Keratinocyte (primary cell): ENCODE measurements around the gene BTG2. TPM values are rescaled to one million over a fixed set of nuclear protein-coding genes. Genes with fewer than 3 reads are reported as not detected.

Source experiments
- DNase-seq: peaks from one replicate; pipeline ENCODE4 v3.0.0-alpha.2; 2011; ENCODE audit warnings: low read depth, missing footprints, low spot score
- FAIRE-seq: peaks from 2 replicates; lab custom pipeline; 2011; peaks lifted over from hg19 to GRCh38; lab: Jason Lieb, UNC
- H2AFZ ChIP-seq: 2 replicates; pipeline ENCODE4 v1.6.0; 2012; ENCODE audit warnings: low read length, control low read depth, inconsistent platforms; ENCODE audit not compliant: control insufficient read depth
- H3K27ac ChIP-seq: 2 replicates; pipeline ENCODE4 v1.5.1; 2011; ENCODE audit warnings: low read length; ENCODE audit not compliant: control insufficient read depth, insufficient read depth
- H3K27me3 ChIP-seq: 3 replicates; pipeline ENCODE4 v1.6.0; 2011; ENCODE audit warnings: low read length; ENCODE audit not compliant: control insufficient read depth, insufficient read depth; ENCODE audit errors: extremely low read depth
- H3K36me3 ChIP-seq, 2 experiments: 2 replicates in 1 of 2; 3 replicates in 1 of 2; pipeline ENCODE4 v1.5.1; 2011; ENCODE audit warnings: low read length in 2 of 2, mild to moderate bottlenecking in 1 of 2; ENCODE audit not compliant: control insufficient read depth in 2 of 2, insufficient read depth in 2 of 2; ENCODE audit errors: extremely low read depth in 1 of 2
- H3K4me1 ChIP-seq: 3 replicates; pipeline ENCODE4 v1.5.1; 2011; ENCODE audit warnings: low read length; ENCODE audit not compliant: control insufficient read depth, insufficient read depth; ENCODE audit errors: extremely low read depth
- H3K4me2 ChIP-seq: 3 replicates; pipeline ENCODE4 v1.6.0; 2011; ENCODE audit warnings: low read depth, low read length; ENCODE audit not compliant: control insufficient read depth, insufficient read depth; ENCODE audit errors: extremely low read depth
- H3K4me3 ChIP-seq, 3 experiments: fragments of 200-600 bp in 1 of 3; sonication (generic) in 1 of 3; 2 replicates in 2 of 3; 3 replicates in 1 of 3; pipeline ENCODE4 v1.5.1; 2011 to 2016; ENCODE audit warnings: low read length in 3 of 3, mild to moderate bottlenecking in 3 of 3, control low read depth in 2 of 3, inconsistent platforms in 1 of 3, low read depth in 1 of 3, mixed read lengths in 1 of 3, mixed run types in 1 of 3, moderate library complexity in 1 of 3; ENCODE audit not compliant: control insufficient read depth in 2 of 3, insufficient read depth in 2 of 3; ENCODE audit errors: extremely low read depth in 1 of 3
- H3K79me2 ChIP-seq: 2 replicates; pipeline ENCODE4 v1.6.0; 2012; ENCODE audit warnings: low read length; ENCODE audit not compliant: control insufficient read depth, insufficient read depth
- H3K9ac ChIP-seq: 3 replicates; pipeline ENCODE4 v1.6.0; 2011; ENCODE audit warnings: low read length; ENCODE audit not compliant: control insufficient read depth, insufficient read depth; ENCODE audit errors: extremely low read depth
- H3K9me1 ChIP-seq: 3 replicates; pipeline ENCODE4 v1.6.0; 2011; ENCODE audit warnings: low read length; ENCODE audit not compliant: control insufficient read depth, insufficient read depth; ENCODE audit errors: extremely low read depth
- H3K9me3 ChIP-seq: 2 replicates; pipeline ENCODE4 v1.5.1; 2012; ENCODE audit warnings: low read depth, low read length; ENCODE audit not compliant: control insufficient read depth
- H4K20me1 ChIP-seq: 3 replicates; pipeline ENCODE4 v1.6.0; 2011; ENCODE audit warnings: low read length; ENCODE audit not compliant: control insufficient read depth, insufficient read depth; ENCODE audit errors: extremely low read depth
- EZH2 ChIP-seq: IDR thresholded peaks from one replicate; pipeline ENCODE4 v1.6.1; 2012; ENCODE audit warnings: inconsistent platforms, mild to moderate bottlenecking, low read length, moderate library complexity
- dilution Hi-C: fragments of 300-500 bp; cut with MboI; formaldehyde crosslinking; loops from one replicate; pipeline ENCODE4 v1.7.0; 2020; ENCODE audit warnings: low sequenced_read_pairs; ENCODE audit not compliant: extremely low pct_ligation_motif_present
- polyA plus RNA-seq, 5 experiments: library from polyadenylated mRNA; depleted of rRNA in 3 of 5; stranded (reverse) in 3 of 5; stranded (forward) in 1 of 5; unstranded in 1 of 5; fragments of >200 nt; gene quantifications; 1 replicate in 1 of 5; 2 replicates in 3 of 5; 3 replicates in 1 of 5; pipeline versions ENCODE4 v1.2.1 to v1.2.3, GENCODE V29; 2011 to 2012; ENCODE audit warnings: missing spikeins in 2 of 5, low read depth in 1 of 5, low replicate concordance in 1 of 5
- TF ChIP-seq, protein P1 (sequence below), 3 experiments: IDR thresholded peaks in 1 of 3; conservative IDR thresholded peaks in 1 of 3; optimal IDR thresholded peaks in 1 of 3; 2 replicates in 2 of 3; 3 replicates in 1 of 3; pipeline versions ENCODE3 to v1.5.1; 2011; ENCODE audit warnings: low read length in 3 of 3, mild to moderate bottlenecking in 3 of 3, moderate library complexity in 2 of 3, control low read depth in 1 of 3, inconsistent platforms in 1 of 3; ENCODE audit not compliant: insufficient read depth in 2 of 3; ENCODE audit errors: extremely low read depth in 1 of 3

The BTG2 gene
- polyA plus RNA-seq, 1 donor (not counting 4 experiments of a cell fraction or from before 2014, with no cell fraction given): 117 TPM

DNA sequence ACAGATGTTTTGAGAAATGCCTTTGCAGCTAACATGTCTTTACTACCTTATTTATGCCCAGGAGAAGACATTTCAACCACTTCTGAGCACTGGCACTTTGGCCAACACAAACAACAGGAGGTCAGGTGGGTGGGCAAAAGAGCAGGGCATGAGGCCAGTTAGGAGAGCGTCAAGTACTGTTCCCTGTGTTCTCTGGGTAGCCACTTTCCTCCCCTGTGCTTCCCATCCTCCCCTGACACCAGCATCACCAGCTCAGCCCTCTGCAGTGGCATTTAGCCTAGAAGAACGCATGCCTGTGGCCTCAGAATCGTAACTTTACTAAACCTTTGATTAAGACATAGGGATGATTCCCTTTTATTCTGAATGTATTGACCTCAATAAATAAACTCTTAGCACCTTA, 18.3 kb downstream of the BTG2 start:
- Histone ChIP-seq H3K4me1 (peaks cover 25% of the 10 kb centered on the region), H3K9me1 (no peaks in the 10 kb centered on the region), H3K27me3 (peaks cover 3% of the 10 kb centered on the region), H3K79me2 (no peaks in the 10 kb centered on the region), H3K36me3 (no peaks in the 10 kb centered on the region), H4K20me1 (no peaks in the 10 kb centered on the region), H2AFZ (no peak overlapping the region), H3K4me2 (no peak overlapping the region), H3K9me3 (no peaks in the 10 kb centered on the region), H3K27ac (no peak overlapping the region), H3K4me3 (no peak overlapping the region), H3K9ac (no peak overlapping the region)
- dilution Hi-C loops: no loop called here
- DNase-seq (no peak), FAIRE-seq (no peak)
- TF ChIP-seq EZH2: no peak
- TF ChIP-seq, protein P1, sequence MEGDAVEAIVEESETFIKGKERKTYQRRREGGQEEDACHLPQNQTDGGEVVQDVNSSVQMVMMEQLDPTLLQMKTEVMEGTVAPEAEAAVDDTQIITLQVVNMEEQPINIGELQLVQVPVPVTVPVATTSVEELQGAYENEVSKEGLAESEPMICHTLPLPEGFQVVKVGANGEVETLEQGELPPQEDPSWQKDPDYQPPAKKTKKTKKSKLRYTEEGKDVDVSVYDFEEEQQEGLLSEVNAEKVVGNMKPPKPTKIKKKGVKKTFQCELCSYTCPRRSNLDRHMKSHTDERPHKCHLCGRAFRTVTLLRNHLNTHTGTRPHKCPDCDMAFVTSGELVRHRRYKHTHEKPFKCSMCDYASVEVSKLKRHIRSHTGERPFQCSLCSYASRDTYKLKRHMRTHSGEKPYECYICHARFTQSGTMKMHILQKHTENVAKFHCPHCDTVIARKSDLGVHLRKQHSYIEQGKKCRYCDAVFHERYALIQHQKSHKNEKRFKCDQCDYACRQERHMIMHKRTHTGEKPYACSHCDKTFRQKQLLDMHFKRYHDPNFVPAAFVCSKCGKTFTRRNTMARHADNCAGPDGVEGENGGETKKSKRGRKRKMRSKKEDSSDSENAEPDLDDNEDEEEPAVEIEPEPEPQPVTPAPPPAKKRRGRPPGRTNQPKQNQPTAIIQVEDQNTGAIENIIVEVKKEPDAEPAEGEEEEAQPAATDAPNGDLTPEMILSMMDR (optimal IDR thresholded peaks at IDR 0.05 in 1 of 3, IDR thresholded peaks at IDR 0.05 in 1 of 3, conservative IDR thresholded peaks at IDR 0.05 in 1 of 3; ENCODE audit: extremely low read depth in 1 of 3, insufficient read depth in 2 of 3, low read length in 3 of 3): no peak

DNA sequence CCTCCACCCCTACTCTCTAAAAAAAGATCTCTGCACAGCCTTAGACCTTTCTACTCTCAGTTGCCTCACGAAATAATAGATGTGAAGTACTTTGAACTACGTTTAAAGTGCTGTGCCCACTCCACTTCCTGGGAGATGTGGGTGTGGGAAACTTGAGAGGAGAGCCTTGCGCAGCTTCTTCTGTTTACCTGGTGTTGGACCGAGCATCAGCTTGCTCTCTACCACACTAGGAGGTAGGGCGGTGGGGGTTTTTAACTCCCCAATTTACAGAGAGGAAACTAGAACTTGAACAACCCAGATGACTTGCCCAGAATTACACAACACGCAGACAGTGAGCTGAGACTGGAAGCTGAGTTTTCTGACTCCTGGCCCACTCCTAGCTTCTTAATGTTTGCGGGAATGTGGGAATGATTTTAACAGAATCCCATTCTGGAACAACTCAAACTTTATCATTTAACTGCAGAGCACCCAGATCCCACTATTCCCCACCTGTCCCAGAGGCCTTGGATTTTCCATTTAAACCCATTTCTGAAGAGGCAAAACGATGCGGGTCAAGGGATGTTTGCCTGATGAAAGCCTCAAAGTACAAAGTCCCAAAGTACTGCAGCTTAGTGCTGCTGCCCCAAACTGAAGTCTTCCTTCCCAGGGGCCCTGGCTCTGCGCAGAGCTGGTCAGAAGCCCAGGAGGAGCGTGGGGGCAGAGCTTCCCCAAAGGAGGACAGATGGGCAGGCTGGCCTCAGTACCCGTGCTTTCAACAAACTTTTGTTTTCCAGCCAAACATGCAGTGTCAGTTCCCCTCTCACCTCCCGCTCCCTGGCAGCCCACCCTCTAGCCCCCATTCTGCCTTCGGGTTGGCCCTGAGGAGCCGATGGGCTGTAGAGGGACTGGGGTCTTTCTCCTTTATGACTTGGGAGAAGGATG, 19.0 kb downstream of the BTG2 start:
- Histone ChIP-seq H4K20me1 (no peaks in the 10 kb centered on the region), H3K4me3 (no peak overlapping the region), H3K79me2 (no peaks in the 10 kb centered on the region), H3K36me3 (no peaks in the 10 kb centered on the region), H3K9me1 (no peaks in the 10 kb centered on the region), H3K9me3 (no peaks in the 10 kb centered on the region), H2AFZ (no peak overlapping the region), H3K4me2 (no peak overlapping the region), H3K9ac (no peak overlapping the region), H3K27me3 (peaks cover 3% of the 10 kb centered on the region), H3K4me1 (peaks cover 25% of the 10 kb centered on the region), H3K27ac (no peak overlapping the region)
- no peak for DNase-seq
- FAIRE-seq: no peak
- dilution Hi-C loops: no loop called here
- TF ChIP-seq EZH2: no peak
- TF ChIP-seq, protein P1 (optimal IDR thresholded peaks at IDR 0.05 in 1 of 3, IDR thresholded peaks at IDR 0.05 in 1 of 3, conservative IDR thresholded peaks at IDR 0.05 in 1 of 3; ENCODE audit: extremely low read depth in 1 of 3, insufficient read depth in 2 of 3, low read length in 3 of 3): no peak
